SU-DHL-6 (cell line): Measurements from ENCODE around the gene SEMA5A.

Experiments used
- CTCF ChIP-seq: fragments of 200-600 bp; sonication (generic); IDR thresholded peaks from one replicate; pipeline ENCODE4 v1.5.1; 2017; ENCODE audit warnings: antibody characterized with exemption, mild to moderate bottlenecking, low read length, moderate library complexity; ENCODE audit not compliant: insufficient read depth, poor library complexity, severe bottlenecking
- EZH2phosphoT487 ChIP-seq: fragments of 200-600 bp; sonication (generic), shearing (Covaris generic); conservative IDR thresholded peaks from 2 replicates; pipeline ENCODE4 v1.6.1; 2018; ENCODE audit warnings: mild to moderate bottlenecking, antibody characterized with exemption, low read length, moderate library complexity, mixed read lengths

GRCh38 chr5:9490494-9491097 lies 55.3 kb downstream of the SEMA5A start:
- TF ChIP-seq CTCF (no peak), EZH2phosphoT487 (no peak)
